ENCODE measurements around the gene NCBP3. TPM values are rescaled to one million over a fixed set of nuclear protein-coding genes. Genes with fewer than 3 reads are reported as not detected.
"Not testable (repeated sequence)": the region's sequence is repeated elsewhere in the genome, so short reads cannot be mapped to it uniquely, and the experiment has no call there.

Gene NCBP3
- total RNA-seq, 1 donor, result 22.9 TPM

DNA sequence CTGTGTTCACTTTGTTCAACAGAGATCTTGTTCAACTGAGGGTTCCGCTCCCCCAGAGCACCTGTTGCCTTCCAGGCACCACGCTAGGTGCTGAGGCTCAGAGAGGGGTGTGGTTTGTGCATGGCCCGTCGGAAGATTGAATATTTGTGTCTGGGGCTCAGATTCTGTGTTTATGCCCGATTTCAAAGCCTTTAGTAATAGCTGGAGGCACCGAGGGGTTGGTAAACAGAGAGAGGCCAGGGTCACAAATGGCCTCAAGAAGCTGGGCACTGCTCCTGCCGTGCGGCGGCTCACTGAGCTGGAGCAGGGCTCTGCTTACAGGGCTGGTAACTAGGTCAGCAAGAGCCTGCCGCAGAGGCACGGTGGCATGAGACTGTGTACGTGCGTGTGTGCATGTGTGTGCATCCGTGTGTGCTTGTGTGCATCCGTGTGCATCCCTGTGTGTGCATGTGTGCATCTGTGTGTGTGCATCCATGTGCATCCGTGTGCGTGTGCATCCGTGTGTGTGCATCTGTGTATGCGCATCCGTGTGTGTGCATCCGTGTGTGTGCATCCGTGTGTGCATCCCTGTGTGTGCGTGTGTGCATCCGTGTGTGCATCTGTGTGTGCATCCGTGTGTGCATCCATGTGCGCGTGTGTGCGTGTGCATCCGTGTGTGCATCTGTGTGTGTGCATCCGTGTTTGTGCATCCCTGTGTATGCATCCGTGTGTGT lies 50.5 kb downstream of the NCBP3 start:
- DNase-seq (ENCODE audit: low read depth), result no peak
- no peak overlapping the region for H3K4me3 ChIP-seq (ENCODE audit: low read depth, low read length)
- no peak for TF ChIP-seq CTCF (IDR thresholded peaks at IDR 0.05; ENCODE audit: insufficient read depth, low read length)

- DNase-seq (ENCODE audit: low read depth), result peak; percentile 14
- no peak overlapping the region for H3K4me3 ChIP-seq (ENCODE audit: low read depth, low read length)
- TF ChIP-seq CTCF (IDR thresholded peaks at IDR 0.05; ENCODE audit: insufficient read depth, low read length), result no peak
These were observed 51.3 kb downstream of the NCBP3 start for GRCh38 chr17:3794557-3795389.

- H3K4me3 ChIP-seq (ENCODE audit: low read depth, low read length); DNase-seq (ENCODE audit: low read depth): not testable (repeated sequence)
These were observed 51.9 kb downstream of the NCBP3 start for GRCh38 chr17:3794152-3794551.

- not testable (repeated sequence) for DNase-seq (ENCODE audit: low read depth); H3K4me3 ChIP-seq (ENCODE audit: low read depth, low read length)
These were observed 52.8 kb downstream of the NCBP3 start for GRCh38 chr17:3793258-3793657.

DNA sequence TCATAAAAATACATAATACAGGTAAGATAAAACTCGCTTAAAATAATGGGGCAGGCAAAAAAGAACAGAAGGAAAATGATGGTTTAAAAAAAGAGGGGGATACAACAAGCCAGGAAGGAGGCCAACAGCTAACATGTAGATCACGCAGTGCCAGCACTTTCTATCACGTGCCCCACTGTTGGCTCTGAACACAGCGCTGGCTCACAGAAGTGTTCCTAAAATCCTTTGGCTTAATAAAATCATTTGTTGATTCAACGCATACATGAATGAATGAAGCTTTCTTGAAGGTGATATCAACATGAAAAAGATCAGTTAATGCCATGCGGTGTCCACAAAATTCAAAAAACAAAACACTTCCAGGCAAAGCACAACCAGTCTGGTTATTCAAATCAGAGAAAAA lies 53.6 kb downstream of the NCBP3 start:
- peak; percentile 38 for DNase-seq (ENCODE audit: low read depth)
- TF ChIP-seq CTCF (IDR thresholded peaks at IDR 0.05; ENCODE audit: insufficient read depth, low read length), result no peak
- H3K4me3 ChIP-seq (ENCODE audit: low read depth, low read length), result no peak overlapping the region

DNA sequence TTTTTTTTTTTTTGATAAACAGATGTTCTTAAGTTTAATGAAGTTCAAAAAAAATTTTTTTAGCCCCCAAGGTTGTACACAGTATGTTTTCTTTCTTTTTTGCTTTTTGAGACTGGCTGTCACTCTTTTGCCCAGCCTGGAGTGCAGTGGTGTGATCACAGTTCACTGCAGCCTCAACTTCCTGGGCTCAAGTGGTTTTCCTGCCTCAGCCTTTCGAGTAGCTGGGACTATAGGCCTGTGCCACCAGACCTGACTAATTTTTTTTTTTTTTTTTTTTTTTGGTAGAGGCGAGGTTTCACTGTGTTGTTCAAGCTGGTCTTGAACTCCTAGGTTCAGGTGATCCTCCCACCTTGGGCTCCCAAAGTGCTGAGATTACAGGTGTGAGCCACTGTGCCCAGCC lies 57.8 kb downstream of the NCBP3 start:
- no peak overlapping the region for H3K4me3 ChIP-seq (ENCODE audit: low read depth, low read length)
- no peak for TF ChIP-seq CTCF (IDR thresholded peaks at IDR 0.05; ENCODE audit: insufficient read depth, low read length)
- DNase-seq (ENCODE audit: low read depth), result no peak

GRCh38 chr17:3785323-3785722 lies 60.7 kb downstream of the NCBP3 start:
- H3K4me3 ChIP-seq (ENCODE audit: low read depth, low read length); DNase-seq (ENCODE audit: low read depth): not testable (repeated sequence)

GRCh38 chr17:3782751-3783150 lies 63.3 kb downstream of the NCBP3 start:
- no peak for TF ChIP-seq CTCF (IDR thresholded peaks at IDR 0.05; ENCODE audit: insufficient read depth, low read length)
- no peak for DNase-seq (ENCODE audit: low read depth)
- H3K4me3 ChIP-seq (ENCODE audit: low read depth, low read length), result no peak overlapping the region

Measured in fibroblast of the aortic adventitia (primary cell).